Hepatocyte (in vitro differentiated cells): ENCODE data around the gene IDUA. TPM values are rescaled to one million over a fixed set of nuclear protein-coding genes. Genes with fewer than 3 reads are reported as not detected.

ENCODE experiments used
- DNase-seq: peaks from one replicate; pipeline ENCODE4 v3.0.0-alpha.2; 2016; ENCODE audit warnings: low spot score
- H2AFZ ChIP-seq: fragments of 200-600 bp; sonication (generic); 2 replicates; pipeline ENCODE4 v1.6.0; 2016; ENCODE audit warnings: antibody characterized with exemption, mild to moderate bottlenecking
- H3K27ac ChIP-seq: fragments of 200-600 bp; sonication (generic); 2 replicates; pipeline ENCODE4 v1.5.1; 2016; ENCODE audit warnings: mild to moderate bottlenecking
- H3K27me3 ChIP-seq: fragments of 200-600 bp; sonication (generic); 2 replicates; pipeline ENCODE4 v1.6.1; 2016
- H3K36me3 ChIP-seq: fragments of 200-600 bp; sonication (generic); replicated peaks from 2 replicates; pipeline ENCODE4 v1.5.1; 2016; ENCODE audit warnings: low read depth; ENCODE audit not compliant: insufficient read depth
- H3K4me1 ChIP-seq: fragments of 200-600 bp; sonication (generic); 2 replicates; pipeline ENCODE4 v1.5.1; 2016; ENCODE audit warnings: mild to moderate bottlenecking, moderate library complexity; ENCODE audit not compliant: insufficient read depth
- H3K4me2 ChIP-seq: fragments of 200-600 bp; sonication (generic); 2 replicates; pipeline ENCODE4 v1.6.0; 2016
- H3K4me3 ChIP-seq: fragments of 200-600 bp; sonication (generic); 2 replicates; pipeline ENCODE4 v1.5.1; 2016; ENCODE audit warnings: mild to moderate bottlenecking
- H3K79me2 ChIP-seq: fragments of 200-600 bp; sonication (generic); 2 replicates; pipeline ENCODE4 v1.6.0; 2017; ENCODE audit warnings: mild to moderate bottlenecking
- H3K9me2 ChIP-seq: fragments of 200-600 bp; sonication (generic); replicated peaks from 2 replicates; pipeline ENCODE4 v1.6.0; 2017; ENCODE audit warnings: mild to moderate bottlenecking; ENCODE audit not compliant: insufficient read depth
- H3K9me3 ChIP-seq: fragments of 200-600 bp; sonication (generic); 2 replicates; pipeline ENCODE4 v1.5.1; 2016; ENCODE audit warnings: low read depth, mild to moderate bottlenecking
- H4K20me1 ChIP-seq: fragments of 200-600 bp; sonication (generic); 2 replicates; pipeline ENCODE4 v1.6.0; 2016; ENCODE audit warnings: mild to moderate bottlenecking; ENCODE audit not compliant: insufficient read depth, poor library complexity, severe bottlenecking
- EZH2 ChIP-seq: fragments of 200-600 bp; sonication (generic); IDR thresholded peaks from 2 replicates; pipeline ENCODE4 v1.6.1; 2016; ENCODE audit warnings: antibody characterized with exemption, mild to moderate bottlenecking, borderline replicate concordance
- EZH2phosphoT487 ChIP-seq: fragments of 200-600 bp; sonication (generic); IDR thresholded peaks from one replicate; pipeline ENCODE4 v1.6.1; 2018; ENCODE audit warnings: antibody characterized with exemption, mild to moderate bottlenecking, low read depth, moderate library complexity; ENCODE audit not compliant: unreplicated experiment, severe bottlenecking
- WGBS: methylation state at CpG from one replicate; pipeline ENCODE4 v1.1.6; 2016; ENCODE audit warnings: low lambda C conversion rate; ENCODE audit errors: missing lambda C conversion rate; 5-methylcytosine and 5-hydroxymethylcytosine counted together
- polyA plus RNA-seq: library from polyadenylated mRNA; unstranded; fragments of >200 nt; fragmentation: Nextera tagmentation; extraction: Ambion mirVana; gene quantifications from 2 replicates; pipeline ENCODE4 v1.2.1, GENCODE V29; 2016
- total RNA-seq: library from RNA; depleted of rRNA; stranded (reverse); fragments of >200 nt; gene quantifications from 2 replicates; pipeline ENCODE4 v1.2.3, GENCODE V29; 2014
- TF ChIP-seq, protein P1 (sequence below): fragments of 200-600 bp; sonication (generic); IDR thresholded peaks from 2 replicates; pipeline ENCODE4 v1.5.1; 2016; ENCODE audit warnings: antibody characterized with exemption, mild to moderate bottlenecking; ENCODE audit not compliant: poor library complexity

The IDUA gene
- total and polyA plus RNA-seq, 2 experiments from 2014 or later = 13.1 to 82.6 TPM

DNA sequence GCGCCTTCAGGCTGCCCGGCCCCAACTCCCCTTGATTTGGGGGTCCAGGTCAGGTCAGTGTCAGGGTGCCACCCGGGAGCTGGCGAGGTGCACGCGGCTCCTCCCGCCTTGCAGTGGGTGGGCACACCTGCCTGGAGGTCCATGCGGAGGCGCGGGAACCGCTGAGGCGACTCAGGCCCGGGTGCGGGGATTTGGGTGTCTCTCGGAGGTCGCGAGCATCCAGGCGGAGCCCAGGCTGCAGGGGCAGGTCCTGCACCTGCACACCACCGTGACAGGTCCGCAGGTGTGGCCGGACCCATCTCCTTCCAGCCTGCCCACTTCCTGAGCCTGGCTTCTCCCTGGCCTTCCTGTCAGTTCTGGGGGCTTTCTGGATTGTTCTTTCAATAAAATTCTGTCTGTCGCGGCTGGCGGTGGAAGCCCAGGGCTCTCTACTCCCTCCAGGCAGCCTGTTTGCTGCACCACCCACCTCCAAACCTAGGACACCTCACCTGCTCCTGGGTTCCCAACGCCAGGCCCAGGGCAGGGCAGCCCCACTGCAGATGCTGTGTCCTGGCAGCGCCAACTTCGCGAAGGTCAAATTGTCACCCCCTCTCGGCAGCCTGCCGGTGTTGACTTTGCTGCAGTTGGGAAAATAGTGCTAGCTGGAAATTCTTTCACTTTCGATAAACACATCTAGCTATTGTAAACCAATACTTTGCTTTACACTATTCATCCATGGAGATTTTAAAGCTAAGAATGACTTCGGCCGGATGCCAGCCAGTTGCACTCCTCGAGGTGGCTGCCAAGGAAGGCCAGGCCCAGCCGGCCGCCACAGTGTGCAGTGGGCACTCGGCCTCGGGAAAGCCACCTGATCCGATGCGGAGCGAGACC lies 60.5 kb downstream of the IDUA start:
- H3K4me3 ChIP-seq = no peak overlapping the region
- H4K20me1 ChIP-seq = no peaks in the 10 kb centered on the region
- 83% methylated on average over 41 of the region's 41 CpGs for WGBS
- no peaks in the 10 kb centered on the region for H3K79me2 ChIP-seq
- TF ChIP-seq EZH2 = no peak
- TF ChIP-seq EZH2phosphoT487 = no peak
- TF ChIP-seq, protein P1, sequence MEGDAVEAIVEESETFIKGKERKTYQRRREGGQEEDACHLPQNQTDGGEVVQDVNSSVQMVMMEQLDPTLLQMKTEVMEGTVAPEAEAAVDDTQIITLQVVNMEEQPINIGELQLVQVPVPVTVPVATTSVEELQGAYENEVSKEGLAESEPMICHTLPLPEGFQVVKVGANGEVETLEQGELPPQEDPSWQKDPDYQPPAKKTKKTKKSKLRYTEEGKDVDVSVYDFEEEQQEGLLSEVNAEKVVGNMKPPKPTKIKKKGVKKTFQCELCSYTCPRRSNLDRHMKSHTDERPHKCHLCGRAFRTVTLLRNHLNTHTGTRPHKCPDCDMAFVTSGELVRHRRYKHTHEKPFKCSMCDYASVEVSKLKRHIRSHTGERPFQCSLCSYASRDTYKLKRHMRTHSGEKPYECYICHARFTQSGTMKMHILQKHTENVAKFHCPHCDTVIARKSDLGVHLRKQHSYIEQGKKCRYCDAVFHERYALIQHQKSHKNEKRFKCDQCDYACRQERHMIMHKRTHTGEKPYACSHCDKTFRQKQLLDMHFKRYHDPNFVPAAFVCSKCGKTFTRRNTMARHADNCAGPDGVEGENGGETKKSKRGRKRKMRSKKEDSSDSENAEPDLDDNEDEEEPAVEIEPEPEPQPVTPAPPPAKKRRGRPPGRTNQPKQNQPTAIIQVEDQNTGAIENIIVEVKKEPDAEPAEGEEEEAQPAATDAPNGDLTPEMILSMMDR = no peak
- H3K4me1 ChIP-seq = peaks cover 16% of the 10 kb centered on the region
- H3K27ac ChIP-seq = no peak overlapping the region
- H3K9me2 ChIP-seq = no peaks in the 10 kb centered on the region
- no peaks in the 10 kb centered on the region for H3K9me3 ChIP-seq
- H3K4me2 ChIP-seq = peak overlapping the region; percentile 26
- DNase-seq = no peak
- H2AFZ ChIP-seq = no peak overlapping the region
- no peaks in the 10 kb centered on the region for H3K36me3 ChIP-seq
- peaks cover 5% of the 10 kb centered on the region for H3K27me3 ChIP-seq

DNA sequence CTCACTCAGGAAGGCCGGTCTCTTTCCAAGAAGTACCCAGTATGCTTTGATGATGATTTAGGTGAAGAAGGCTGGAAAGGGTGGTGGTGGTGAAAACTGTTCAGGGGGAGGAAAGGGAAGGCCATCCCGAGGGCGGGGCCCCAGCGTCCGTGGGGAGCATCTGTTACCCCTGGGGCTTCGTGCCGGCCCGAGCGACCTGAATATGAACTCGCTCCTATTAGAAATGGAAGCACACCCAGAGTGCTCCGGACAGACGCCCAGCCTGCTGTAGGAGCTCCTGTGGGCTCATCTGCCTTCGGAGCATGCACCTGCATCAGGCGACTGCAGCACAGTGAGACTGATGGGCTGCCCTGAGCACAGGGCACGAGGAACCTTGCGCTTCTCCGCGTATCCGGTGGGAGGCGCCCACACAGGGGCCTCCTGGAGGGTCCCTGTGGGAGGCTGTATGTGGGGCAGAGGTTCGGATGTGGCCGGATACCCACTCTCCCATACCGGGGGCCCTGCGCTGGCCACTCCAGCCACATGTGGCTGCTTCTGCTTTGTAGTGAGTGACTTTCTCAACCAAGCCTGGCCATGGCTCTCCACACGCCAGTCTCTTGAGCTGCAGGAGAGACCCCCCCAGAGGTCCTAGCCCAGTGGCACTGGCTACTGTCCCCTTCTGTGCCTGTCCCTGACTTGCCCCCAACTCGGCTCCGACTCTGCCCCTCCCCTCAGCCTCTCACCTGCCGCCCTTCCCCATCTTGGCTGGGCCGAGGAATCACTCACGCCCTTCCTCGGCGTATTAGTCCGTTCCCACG lies 61.3 kb downstream of the IDUA start:
- 90% methylated on average over 32 of the region's 34 CpGs for WGBS
- H3K27me3 ChIP-seq = peaks cover 7% of the 10 kb centered on the region
- H3K4me2 ChIP-seq = no peak overlapping the region

DNA sequence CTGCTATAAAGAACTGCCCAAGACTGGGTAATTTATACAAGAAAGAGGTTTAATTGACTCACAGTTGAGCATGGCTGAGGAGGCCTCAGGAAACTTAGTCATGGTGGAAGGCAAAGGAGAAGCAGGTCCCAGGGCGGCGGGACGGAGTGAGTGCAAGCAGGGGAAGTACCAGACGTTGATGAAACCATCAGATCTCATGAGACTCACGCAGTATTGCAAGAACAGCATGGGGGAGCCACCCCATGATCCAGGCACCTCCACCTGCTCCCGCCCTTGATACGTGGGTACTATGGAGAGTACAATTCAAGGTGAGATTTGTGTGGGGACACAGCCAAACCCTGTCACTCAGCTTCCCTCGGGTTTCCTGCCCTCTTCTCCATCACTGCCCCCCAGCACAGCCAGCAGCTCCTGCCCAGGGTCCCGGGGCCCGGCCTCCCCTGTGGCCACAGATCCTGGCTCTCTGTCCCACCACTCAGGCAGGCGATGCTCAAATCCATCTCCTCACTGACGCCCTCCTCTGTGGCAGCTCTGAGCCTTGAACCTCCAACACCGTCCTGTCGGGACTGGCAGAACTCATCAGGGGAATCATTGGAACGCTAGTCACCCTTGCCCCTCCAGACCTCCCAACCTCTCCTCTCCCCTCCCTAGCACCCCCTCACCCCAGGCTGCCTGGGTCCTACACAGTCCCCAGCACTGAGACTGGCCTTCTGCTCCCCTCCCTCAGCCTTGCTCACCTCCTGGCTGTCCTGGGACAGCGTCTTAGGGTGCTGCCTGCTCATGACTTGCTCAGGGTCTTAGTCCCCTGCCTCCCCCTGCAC lies 62.1 kb downstream of the IDUA start:
- no peak overlapping the region for H3K4me2 ChIP-seq
- H3K9me2 ChIP-seq = no peaks in the 10 kb centered on the region
- H3K36me3 ChIP-seq = no peaks in the 10 kb centered on the region
- DNase-seq = no peak
- H3K27ac ChIP-seq = no peak overlapping the region
- TF ChIP-seq, protein P1 = no peak
- TF ChIP-seq EZH2phosphoT487 = no peak
- no peak for TF ChIP-seq EZH2
- no peaks in the 10 kb centered on the region for H3K79me2 ChIP-seq
- H3K27me3 ChIP-seq = peaks cover 11% of the 10 kb centered on the region
- H4K20me1 ChIP-seq = no peaks in the 10 kb centered on the region
- no peak overlapping the region for H3K4me3 ChIP-seq
- H3K9me3 ChIP-seq = no peaks in the 10 kb centered on the region
- no peak overlapping the region for H2AFZ ChIP-seq
- WGBS = 91% methylated on average over 13 of the region's 16 CpGs
- H3K4me1 ChIP-seq = peaks cover 13% of the 10 kb centered on the region

More for the DNA sequence above, 61.3 kb downstream of the IDUA start:
- Histone ChIP-seq H3K4me1 (peaks cover 19% of the 10 kb centered on the region), H2AFZ (no peak overlapping the region), H3K9me3 (no peaks in the 10 kb centered on the region), H3K9me2 (no peaks in the 10 kb centered on the region), H3K79me2 (no peaks in the 10 kb centered on the region), H4K20me1 (no peaks in the 10 kb centered on the region), H3K36me3 (no peaks in the 10 kb centered on the region), H3K4me3 (no peak overlapping the region), H3K27ac (no peak overlapping the region)
- no peak for DNase-seq
- no peak for TF ChIP-seq EZH2phosphoT487
- TF ChIP-seq EZH2 = no peak
- TF ChIP-seq, protein P1 = no peak
